GM12891 (cell line): ENCODE results near the gene ATL1.

ENCODE experiments used
- PAX5 ChIP-seq: IDR thresholded peaks from 2 replicates; pipeline ENCODE4 v1.6.1; 2011; ENCODE audit warnings: low read length, moderate library complexity, mild to moderate bottlenecking; ENCODE audit not compliant: insufficient read depth, severe bottlenecking
- POLR2A ChIP-seq: IDR thresholded peaks from 2 replicates; pipeline ENCODE4 v1.6.1; 2011; ENCODE audit warnings: low read depth, low read length, control low read depth
- POLR2AphosphoS5 ChIP-seq: IDR thresholded peaks from 2 replicates; pipeline ENCODE4 v1.6.1; 2011; ENCODE audit warnings: low read depth, low read length, control low read depth
- SPI1 ChIP-seq: IDR thresholded peaks from 2 replicates; pipeline ENCODE4 v1.6.1; 2011; ENCODE audit warnings: low read depth, low read length, control low read depth
- TAF1 ChIP-seq: IDR thresholded peaks from 2 replicates; pipeline ENCODE4 v1.6.1; 2011; ENCODE audit warnings: low read depth, low read length, control low read depth

DNA sequence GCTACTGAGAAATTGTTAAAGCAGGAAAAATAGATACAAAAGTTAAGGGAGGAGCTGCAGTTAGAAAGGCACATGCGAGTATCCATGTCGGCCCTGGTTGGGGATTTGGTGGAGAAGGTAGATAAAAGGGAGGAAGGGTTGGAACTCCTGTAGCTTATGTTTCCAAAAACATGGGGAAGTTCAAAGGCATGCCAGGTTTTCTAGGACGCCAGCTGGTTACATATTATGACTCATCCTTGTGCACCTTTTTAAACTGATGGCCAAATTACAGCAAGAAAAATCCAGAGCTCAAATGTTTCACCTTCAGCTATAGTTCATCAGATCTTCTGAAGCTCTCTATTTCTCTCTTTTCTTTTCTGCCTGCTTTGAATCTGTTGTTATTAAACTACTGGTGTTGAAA lies 14.3 kb upstream of the ATL1 start:
- TF ChIP-seq POLR2AphosphoS5 (no peak), POLR2A (no peak), PAX5 (no peak), SPI1 (no peak), TAF1 (no peak)
